Measurements from ENCODE around the gene PEDS1. TPM values are rescaled to one million over a fixed set of nuclear protein-coding genes. Genes with fewer than 3 reads are reported as not detected.

PEDS1 gene
- total and polyA plus RNA-seq, 4 donors, result 21.9 to 43.4 (median 34.4) TPM

DNA sequence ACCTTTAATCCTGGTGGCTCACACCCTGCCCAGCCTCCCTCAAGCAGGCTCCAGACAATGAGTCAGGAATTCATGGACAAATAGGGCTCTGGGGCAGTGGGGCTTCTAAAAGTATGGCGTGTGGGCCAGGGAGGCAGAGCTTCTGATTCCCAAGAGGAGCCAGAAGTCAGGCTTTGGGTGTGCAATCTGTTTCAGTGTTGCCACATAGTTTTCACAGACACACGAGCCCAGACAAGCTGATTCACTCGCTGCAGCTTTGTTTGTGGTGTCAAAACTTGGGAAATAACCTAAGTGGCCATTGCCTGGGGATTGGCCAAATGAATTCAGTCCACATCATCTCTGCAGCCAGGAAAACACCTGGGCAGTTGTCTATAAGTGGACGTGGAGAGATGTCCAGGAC, 9.2 kb downstream of the PEDS1 start:
- H3K4me3 ChIP-seq, result no peak overlapping the region
- H3K27me3 ChIP-seq (ENCODE audit: control insufficient read depth in 3 of 3, insufficient read depth in 3 of 3, low read length in 2 of 3), result no peaks in the 10 kb centered on the region
- no peak for DNase-seq
- H3K9me3 ChIP-seq (ENCODE audit: control insufficient read depth in 4 of 4, insufficient read depth in 3 of 4, low read length in 3 of 4), result no peaks in the 10 kb centered on the region
- H3K4me1 ChIP-seq (ENCODE audit: control insufficient read depth in 5 of 5, insufficient read depth in 5 of 5, low read length in 5 of 5), result peaks cover 0 to 46% (median 0%) of the 10 kb centered on the region in 5 donors
- peak overlapping the region in 1 of 2 donors; percentile 57 for H3K27ac ChIP-seq (ENCODE audit: low read depth in 1 of 2, low read length in 1 of 2)
- peaks cover 0 to 36% (median 16%) of the 10 kb centered on the region in 4 donors for H3K36me3 ChIP-seq (ENCODE audit: control insufficient read depth in 4 of 4, insufficient read depth in 4 of 4, low read length in 4 of 4)
- TF ChIP-seq CTCF (IDR thresholded peaks at IDR 0.05; ENCODE audit: control extremely low read depth, extremely low read depth), result no peak
- peak; percentile 56 for ATAC-seq (ENCODE audit: insufficient read depth, low FRiP score)
- WGBS, 2 donors, result 21 to 38% methylated on average over 4 of the region's 4 CpGs
- no peak overlapping the region for H3K9ac ChIP-seq (ENCODE audit: insufficient read depth in 1 of 2, low read length in 2 of 2)

GRCh38 chr20:50142812-50143211, 10.7 kb downstream of the PEDS1 start:
- Histone ChIP-seq H3K9ac (ENCODE audit: insufficient read depth in 1 of 2, low read length in 2 of 2) (no peak overlapping the region), H3K27me3 (ENCODE audit: control insufficient read depth in 3 of 3, insufficient read depth in 3 of 3, low read length in 2 of 3) (no peaks in the 10 kb centered on the region), H3K9me3 (ENCODE audit: control insufficient read depth in 4 of 4, insufficient read depth in 3 of 4, low read length in 3 of 4) (no peaks in the 10 kb centered on the region), H3K36me3 (ENCODE audit: control insufficient read depth in 4 of 4, insufficient read depth in 4 of 4, low read length in 4 of 4) (peaks cover 0 to 30% (median 16%) of the 10 kb centered on the region in 4 donors), H3K4me3 (no peak overlapping the region), H3K4me1 (ENCODE audit: control insufficient read depth in 5 of 5, insufficient read depth in 5 of 5, low read length in 5 of 5) (peaks cover 0 to 43% (median 0%) of the 10 kb centered on the region in 5 donors), H3K27ac (ENCODE audit: low read depth in 1 of 2, low read length in 1 of 2) (peak overlapping the region in 1 of 2 donors; percentile 48)
- DNase-seq (no peak), ATAC-seq (ENCODE audit: insufficient read depth, low FRiP score) (no peak)
- no peak for TF ChIP-seq CTCF (IDR thresholded peaks at IDR 0.05; ENCODE audit: control extremely low read depth, extremely low read depth)
- WGBS, 2 donors, result 93 to 95% methylated on average over 6 of the region's 6 CpGs

GRCh38 chr20:50141811-50142561, 11.5 kb downstream of the PEDS1 start:
- peak overlapping the region in 1 of 2 donors; percentile 40 for H3K27ac ChIP-seq (ENCODE audit: low read depth in 1 of 2, low read length in 1 of 2)
- no peak for TF ChIP-seq CTCF (IDR thresholded peaks at IDR 0.05; ENCODE audit: control extremely low read depth, extremely low read depth)
- ATAC-seq (ENCODE audit: insufficient read depth, low FRiP score), result no peak

More at GRCh38 chr20:50141811-50142561, 11.5 kb downstream of the PEDS1 start:
- 78 to 85% methylated on average over 12 of the region's 12 CpGs for WGBS, 2 donors
- H3K27me3 ChIP-seq (ENCODE audit: control insufficient read depth in 3 of 3, insufficient read depth in 3 of 3, low read length in 2 of 3), result no peaks in the 10 kb centered on the region
- H3K9me3 ChIP-seq (ENCODE audit: control insufficient read depth in 4 of 4, insufficient read depth in 3 of 4, low read length in 3 of 4), result no peaks in the 10 kb centered on the region
- DNase-seq, result no peak
- H3K9ac ChIP-seq (ENCODE audit: insufficient read depth in 1 of 2, low read length in 2 of 2), result no peak overlapping the region
- peaks cover 0 to 30% (median 16%) of the 10 kb centered on the region in 4 donors for H3K36me3 ChIP-seq (ENCODE audit: control insufficient read depth in 4 of 4, insufficient read depth in 4 of 4, low read length in 4 of 4)
- H3K4me1 ChIP-seq (ENCODE audit: control insufficient read depth in 5 of 5, insufficient read depth in 5 of 5, low read length in 5 of 5), result peaks cover 0 to 39% (median 3%) of the 10 kb centered on the region in 5 donors
- no peak overlapping the region for H3K4me3 ChIP-seq

All from lung (tissue), 12 donors.